T-cell (primary cell): Measurements from ENCODE around the gene LILRB4. TPM values are rescaled to one million over a fixed set of nuclear protein-coding genes. Genes with fewer than 3 reads are reported as not detected.
"Not testable (repeated sequence)": the region's sequence is repeated elsewhere in the genome, so short reads cannot be mapped to it uniquely, and the experiment has no call there.

Experiments
- ATAC-seq, 4 experiments: fragments of 200-7000 bp in 3 of 4; fragments of 150-1000 bp in 1 of 4; cut with Tn5 transposase; replicated peaks in 1 of 4; 1 replicate in 3 of 4; 2 replicates in 1 of 4; pipeline ENCODE4 v1.10.0; 2021; ENCODE audit warnings: moderate library complexity in 3 of 4, mild to moderate bottlenecking in 2 of 4, moderate number of reproducible peaks in 1 of 4
- CTCF ChIA-PET, 2 donors: fragments of 300-600 bp; sonication (Branson Sonifier 250); formaldehyde crosslinking; loops; one replicate each; lab custom pipeline; 2022; ENCODE audit warnings: antibody characterized with exemption in 2 of 2; lab: Charles Lee
- POLR2A ChIA-PET, 2 donors: fragments of 300-600 bp; sonication (Branson Sonifier 250); formaldehyde crosslinking; loops; one replicate each; lab custom pipeline; 2022; ENCODE audit warnings: antibody characterized with exemption in 2 of 2; lab: Charles Lee
- DNase-seq, 35 experiments: peaks; one replicate each; pipeline versions ENCODE4 v3.0.0 to v3.0.0-alpha.2; 2013 to 2023
- H3K27ac ChIP-seq: one replicate; pipeline ENCODE4 v1.5.1; 2013; ENCODE audit warnings: low read length
- H3K27me3 ChIP-seq, 2 experiments: replicated peaks in 1 of 2; 1 replicate in 1 of 2; 2 replicates in 1 of 2; pipeline versions ENCODE4 v1.6.1 to v1.7.0; 2013; ENCODE audit warnings: low read length in 1 of 2, mixed read lengths in 1 of 2; ENCODE audit not compliant: control insufficient read depth in 2 of 2, insufficient read depth in 2 of 2; ENCODE audit errors: extremely low read depth in 1 of 2
- H3K36me3 ChIP-seq, 2 donors: 1 replicate in 1 of 2; 2 replicates in 1 of 2; pipeline versions ENCODE4 v1.6.1 to v1.7.0; 2013; ENCODE audit warnings: low read length in 1 of 2; ENCODE audit not compliant: control insufficient read depth in 2 of 2, insufficient read depth in 1 of 2; ENCODE audit errors: extremely low read depth in 1 of 2
- H3K4me1 ChIP-seq, 2 experiments: 1 replicate in 1 of 2; 2 replicates in 1 of 2; pipeline versions ENCODE4 v1.6.1 to v1.7.0; 2013; ENCODE audit warnings: low read length in 2 of 2, mixed read lengths in 1 of 2; ENCODE audit not compliant: insufficient read depth in 2 of 2, control insufficient read depth in 1 of 2; ENCODE audit errors: extremely low read depth in 1 of 2
- H3K4me3 ChIP-seq, 2 donors: 1 replicate in 1 of 2; 2 replicates in 1 of 2; pipeline versions ENCODE4 v1.5.1 to v1.7.0; 2013; ENCODE audit warnings: mild to moderate bottlenecking in 2 of 2, low read length in 1 of 2, moderate library complexity in 1 of 2; ENCODE audit not compliant: control insufficient read depth in 1 of 2; ENCODE audit errors: extremely low read depth in 1 of 2
- H3K9me3 ChIP-seq: 2 replicates; pipeline ENCODE4 v1.7.0; 2013
- H3K27ac Mint-ChIP-seq, 2 donors: one replicate each; pipeline ENCODE4 v1.8.0; 2020 to 2021; ENCODE audit warnings: mild to moderate bottlenecking in 2 of 2, mixed read lengths in 2 of 2
- H3K27me3 Mint-ChIP-seq, 2 donors: one replicate each; pipeline ENCODE4 v1.8.0; 2021 to 2022; ENCODE audit warnings: mixed read lengths in 2 of 2
- H3K36me3 Mint-ChIP-seq: one replicate; pipeline ENCODE4 v1.8.0; 2021; ENCODE audit warnings: mixed read lengths
- H3K4me1 Mint-ChIP-seq, 3 donors: one replicate each; pipeline ENCODE4 v1.8.0; 2020 to 2022; ENCODE audit warnings: mixed read lengths in 3 of 3, mild to moderate bottlenecking in 1 of 3
- H3K4me3 Mint-ChIP-seq, 3 donors: one replicate each; pipeline ENCODE4 v1.8.0; 2020 to 2022; ENCODE audit warnings: mild to moderate bottlenecking in 3 of 3, mixed read lengths in 3 of 3, moderate library complexity in 3 of 3
- H3K9me3 Mint-ChIP-seq, 3 donors: one replicate each; pipeline ENCODE4 v1.8.0; 2020 to 2022; ENCODE audit warnings: mixed read lengths in 3 of 3
- WGBS: methylation state at CpG from one replicate; pipeline ENCODE4 v1.1.5; 2013; ENCODE audit warnings: missing lambda C conversion rate; ENCODE audit not compliant: insufficient coverage; 5-methylcytosine and 5-hydroxymethylcytosine counted together
- total RNA-seq, 35 experiments: library from RNA in 6 of 35; stranded (reverse) in 6 of 35; fragments of 120-200 nt in 1 of 35; gene quantifications; one replicate each; pipeline versions ENCODE4 v1.2.1 to v1.2.4 and lab custom pipeline; 2013 to 2026

LILRB4 gene
- total RNA-seq, 5 donors from 2014 or later (not counting 1 experiment from before 2014, with no cell fraction given): 0.20 to 0.59 TPM; not detected in 3

GRCh38 chr19:54631489-54632337 lies 31.1 kb upstream of the LILRB4 start:
- H3K27ac Mint-ChIP-seq, POLR2A ChIA-PET: not testable (repeated sequence)
- WGBS: 81% methylated on average over 15 of the region's 23 CpGs

GRCh38 chr19:54632517-54632916 lies 30.3 kb upstream of the LILRB4 start:
- CTCF ChIA-PET, H3K9me3 Mint-ChIP-seq, ATAC-seq, H3K4me3 ChIP-seq, DNase-seq, H3K4me1 Mint-ChIP-seq, H3K36me3 ChIP-seq, H3K36me3 Mint-ChIP-seq, H3K27ac Mint-ChIP-seq, H3K27ac ChIP-seq, H3K4me3 Mint-ChIP-seq, H3K9me3 ChIP-seq, POLR2A ChIA-PET: not testable (repeated sequence)
- peaks cover 0 to 12% of the 10 kb centered on the region in 2 experiments for H3K4me1 ChIP-seq
- 97% methylated on average over 10 of the region's 16 CpGs for WGBS
- H3K27me3 Mint-ChIP-seq: peaks cover 28 to 60% of the 10 kb centered on the region in 2 donors
- H3K27me3 ChIP-seq: peaks cover 0 to 22% of the 10 kb centered on the region in 2 experiments

More at GRCh38 chr19:54631489-54632337, 31.1 kb upstream of the LILRB4 start:
- H3K36me3 Mint-ChIP-seq, ATAC-seq, H3K9me3 ChIP-seq, H3K27ac ChIP-seq, H3K4me3 ChIP-seq, H3K4me3 Mint-ChIP-seq, H3K9me3 Mint-ChIP-seq, CTCF ChIA-PET, DNase-seq, H3K4me1 Mint-ChIP-seq, H3K36me3 ChIP-seq: not testable (repeated sequence)
- H3K27me3 Mint-ChIP-seq: peaks cover 29 to 62% of the 10 kb centered on the region in 2 donors
- Histone ChIP-seq H3K27me3 (peaks cover 0 to 28% of the 10 kb centered on the region in 2 experiments), H3K4me1 (peaks cover 0 to 12% of the 10 kb centered on the region in 2 experiments)

- peaks cover 20 to 54% of the 10 kb centered on the region in 2 donors for H3K27me3 Mint-ChIP-seq
- H3K4me1 Mint-ChIP-seq: peaks cover 0 to 2% (median 0%) of the 10 kb centered on the region in 3 donors
- peaks cover 0 to 12% of the 10 kb centered on the region in 2 experiments for H3K4me1 ChIP-seq
- no peak overlapping the region for H3K27ac ChIP-seq
- ATAC-seq: no peak
- WGBS: 65% methylated on average over 2 of the region's 7 CpGs
- no peaks in the 10 kb centered on the region for H3K36me3 ChIP-seq
- no peaks in the 10 kb centered on the region for H3K36me3 Mint-ChIP-seq
- POLR2A ChIA-PET: no interaction called here
- no peaks in the 10 kb centered on the region for H3K9me3 ChIP-seq
- DNase-seq: no peak
- no peak overlapping the region for H3K27ac Mint-ChIP-seq
- no peak overlapping the region for H3K4me3 Mint-ChIP-seq
- CTCF ChIA-PET: interaction anchor here in 1 of 2 donors (0.5 kb wide), 1 partner anchor 486 kb away, joined by 3 read pairs; no protein-coding TSS in a partner anchor
- no peaks in the 10 kb centered on the region for H3K9me3 Mint-ChIP-seq
- H3K4me3 ChIP-seq: no peak overlapping the region
- peaks cover 0 to 22% of the 10 kb centered on the region in 2 experiments for H3K27me3 ChIP-seq
These were observed 29.4 kb upstream of the LILRB4 start for GRCh38 chr19:54633401-54633800.

- peaks cover 8 to 33% of the 10 kb centered on the region in 2 donors for H3K27me3 Mint-ChIP-seq
- H3K36me3 ChIP-seq, H3K9me3 Mint-ChIP-seq, H3K9me3 ChIP-seq, POLR2A ChIA-PET, H3K4me1 ChIP-seq, CTCF ChIA-PET, H3K4me3 Mint-ChIP-seq, H3K4me3 ChIP-seq, DNase-seq, H3K4me1 Mint-ChIP-seq, H3K27ac ChIP-seq, H3K27ac Mint-ChIP-seq, ATAC-seq, H3K36me3 Mint-ChIP-seq: not testable (repeated sequence)
- 54% methylated on average over 5 of the region's 12 CpGs for WGBS
- H3K27me3 ChIP-seq: peaks cover 0 to 14% of the 10 kb centered on the region in 2 experiments
These were observed 26.7 kb upstream of the LILRB4 start for GRCh38 chr19:54636081-54636480.

- H3K4me1 ChIP-seq: no peaks in the 10 kb centered on the region
- CTCF ChIA-PET: interaction anchor here in 1 of 2 donors (0.6 kb wide), 1 partner anchor 157 kb away, joined by 6 read pairs; no protein-coding TSS in a partner anchor
- ATAC-seq (no peak), DNase-seq (no peak)
- no peaks in the 10 kb centered on the region for H3K36me3 ChIP-seq
- 90% methylated on average over 17 of the region's 18 CpGs for WGBS
- H3K4me1 Mint-ChIP-seq: no peaks in the 10 kb centered on the region
- H3K27ac Mint-ChIP-seq: no peak overlapping the region
- peaks cover 0 to 7% of the 10 kb centered on the region in 2 experiments for H3K27me3 ChIP-seq
- H3K36me3 Mint-ChIP-seq: no peaks in the 10 kb centered on the region
- H3K9me3 ChIP-seq: no peaks in the 10 kb centered on the region
- H3K9me3 Mint-ChIP-seq: no peaks in the 10 kb centered on the region
- no peak overlapping the region for H3K4me3 Mint-ChIP-seq
- no peak overlapping the region for H3K4me3 ChIP-seq
- POLR2A ChIA-PET: no interaction called here
- peaks cover 14 to 22% of the 10 kb centered on the region in 2 donors for H3K27me3 Mint-ChIP-seq
- H3K27ac ChIP-seq: no peak overlapping the region
These were observed 24.1 kb upstream of the LILRB4 start for GRCh38 chr19:54638683-54639082.

GRCh38 chr19:54642953-54643352 lies 19.8 kb upstream of the LILRB4 start:
- H3K27me3 Mint-ChIP-seq: peaks cover 10 to 17% of the 10 kb centered on the region in 2 donors
- H3K4me1 Mint-ChIP-seq, ATAC-seq, CTCF ChIA-PET, H3K4me3 ChIP-seq, H3K9me3 Mint-ChIP-seq, POLR2A ChIA-PET, H3K4me3 Mint-ChIP-seq, H3K9me3 ChIP-seq, DNase-seq, H3K36me3 Mint-ChIP-seq, H3K27ac Mint-ChIP-seq, H3K4me1 ChIP-seq, H3K27ac ChIP-seq, H3K36me3 ChIP-seq: not testable (repeated sequence)
- 33% methylated on average over 1 of the region's 5 CpGs for WGBS
- peaks cover 0 to 12% of the 10 kb centered on the region in 2 experiments for H3K27me3 ChIP-seq
